OCI-M1 (cell line): ENCODE measurements around the gene CLSTN3.
"Not testable (repeated sequence)": the region's sequence is repeated elsewhere in the genome, so short reads cannot be mapped to it uniquely, and the experiment has no call there.

ENCODE experiments used
- DNase-seq: peaks from one replicate; lab custom pipeline; 2025; lab: John Stamatoyannopoulos, UW

The CLSTN3 gene

DNA sequence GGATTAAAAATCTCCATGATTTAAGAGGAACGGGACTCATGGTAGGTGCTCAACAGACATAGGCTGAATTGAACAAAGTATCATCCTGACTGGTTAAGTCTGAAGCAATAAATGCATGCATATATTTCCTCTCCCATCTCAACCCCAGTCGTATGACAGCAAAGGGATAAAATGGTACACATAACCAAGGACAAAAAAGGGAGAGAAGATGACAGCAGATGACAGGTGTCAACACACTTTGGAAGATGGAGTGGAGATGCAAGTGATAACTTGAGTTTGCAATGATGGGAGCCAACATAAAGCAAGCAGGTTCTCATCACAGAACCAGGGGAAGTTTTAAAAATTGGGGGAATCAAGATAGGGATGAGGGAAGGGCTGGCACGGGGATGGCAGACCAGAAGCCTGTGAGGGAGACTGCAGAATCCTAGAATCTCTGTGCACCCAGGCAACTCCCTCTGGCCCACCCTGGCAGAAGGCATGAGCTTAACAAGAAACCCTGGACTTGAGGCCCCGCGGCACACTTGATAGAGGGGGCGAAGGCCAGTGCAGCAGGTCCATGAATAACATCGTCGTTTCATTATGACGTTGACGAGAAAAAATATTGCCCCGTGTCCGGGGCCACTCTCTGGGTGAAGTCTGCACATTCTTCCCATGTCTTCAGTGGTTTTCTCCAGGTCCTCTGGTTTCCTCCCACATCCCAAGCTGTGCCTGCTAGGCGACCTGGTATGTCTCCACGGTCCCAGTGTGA lies 26.2 kb upstream of the CLSTN3 start:
- DNase-seq, result no peak

DNA sequence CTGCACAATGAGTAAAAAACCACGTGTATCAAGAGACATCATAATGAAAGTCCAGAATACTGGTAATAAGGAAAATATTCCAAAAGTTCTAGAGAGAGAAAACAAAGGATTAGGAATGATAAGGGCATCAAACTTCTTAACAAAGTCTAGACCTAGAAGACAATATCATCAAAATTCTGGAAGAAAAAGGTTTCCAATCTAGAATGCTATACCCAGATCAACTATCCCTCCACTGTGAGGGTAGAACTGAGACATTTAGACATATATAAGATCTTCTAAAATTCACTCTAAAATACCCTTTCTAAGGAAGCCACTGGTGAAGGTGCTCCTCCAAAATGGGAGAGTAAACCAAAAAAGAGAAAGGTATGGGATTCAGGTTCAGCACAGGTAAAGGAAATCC lies 24.1 kb upstream of the CLSTN3 start:
- DNase-seq, result no peak

DNA sequence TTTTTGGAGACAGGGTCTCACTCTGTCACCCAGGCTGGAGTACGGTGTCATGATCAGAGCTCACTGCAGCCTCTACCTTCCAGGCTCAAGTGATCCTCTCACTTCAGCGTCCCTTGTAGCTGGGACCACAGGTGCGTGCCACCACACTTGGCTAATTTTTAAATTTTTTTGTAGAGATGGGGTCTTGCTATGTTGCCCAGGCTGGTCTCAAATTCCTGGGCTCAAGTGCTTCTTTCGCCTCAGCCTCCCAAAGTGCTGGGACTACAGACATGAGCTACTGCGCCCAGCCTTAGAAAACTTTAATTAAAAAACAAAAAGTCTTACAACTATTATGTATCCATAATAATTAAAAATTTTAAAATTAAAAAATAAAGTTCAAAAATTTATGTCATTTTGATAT lies 23.0 kb upstream of the CLSTN3 start:
- not testable (repeated sequence) for DNase-seq

DNA sequence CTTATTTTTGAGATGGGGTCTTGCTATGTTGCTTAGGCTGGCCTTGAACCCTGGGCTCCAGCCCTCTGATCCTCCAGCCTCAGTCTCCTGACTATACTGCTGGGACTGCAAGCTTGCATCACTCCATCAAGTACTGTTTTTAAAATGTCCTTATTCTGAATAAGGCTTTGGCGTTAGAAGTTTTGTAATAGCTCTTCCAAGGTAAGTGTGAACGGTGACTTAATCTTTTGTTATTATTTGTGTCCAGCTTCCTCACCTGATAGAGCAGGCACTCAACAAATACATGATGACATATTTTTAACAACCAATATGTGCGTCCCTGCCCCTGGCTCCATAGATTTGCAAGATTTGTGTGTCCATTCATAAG lies 22.6 kb upstream of the CLSTN3 start:
- DNase-seq, result peak; percentile 57

DNA sequence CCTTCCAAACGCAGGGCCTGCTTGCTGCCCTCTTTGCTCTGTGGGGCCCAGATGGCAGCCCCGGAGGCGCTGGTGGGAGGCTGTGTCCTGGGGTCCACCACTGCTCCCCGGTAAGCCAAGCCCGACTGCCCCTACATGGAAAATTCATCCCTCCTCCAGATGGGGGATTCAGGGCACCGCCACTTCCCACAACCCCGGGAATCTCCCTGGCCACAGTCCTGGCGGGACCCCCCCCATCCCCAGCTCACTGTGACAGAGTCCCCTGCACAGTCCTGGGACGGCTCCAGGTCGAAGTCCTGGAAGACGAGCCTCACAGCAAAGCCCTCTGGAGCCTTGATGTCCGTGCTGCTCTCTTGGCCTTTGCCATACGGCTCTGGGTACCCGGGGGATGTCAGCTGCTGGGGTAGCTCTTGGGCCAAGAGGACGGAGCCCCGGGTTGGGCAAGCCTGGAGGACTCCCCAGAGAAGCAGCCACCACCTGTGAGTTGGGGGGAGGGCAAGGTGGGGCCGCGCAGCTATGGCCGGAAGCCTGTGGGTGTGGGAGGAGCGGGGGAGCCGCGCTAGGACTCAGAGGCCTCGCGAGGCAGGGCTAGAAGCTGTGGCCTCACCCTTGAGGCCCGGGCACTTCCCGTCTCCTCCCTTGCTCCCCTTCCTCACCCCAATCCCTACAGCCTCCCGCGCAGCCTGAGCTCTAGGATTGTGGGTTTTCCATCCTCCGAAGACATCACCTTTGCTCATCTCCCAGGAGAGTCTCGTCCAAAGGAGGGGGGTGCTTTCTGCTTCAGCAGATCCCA lies 22.0 kb upstream of the CLSTN3 start:
- peak; percentile 85 for DNase-seq

DNA sequence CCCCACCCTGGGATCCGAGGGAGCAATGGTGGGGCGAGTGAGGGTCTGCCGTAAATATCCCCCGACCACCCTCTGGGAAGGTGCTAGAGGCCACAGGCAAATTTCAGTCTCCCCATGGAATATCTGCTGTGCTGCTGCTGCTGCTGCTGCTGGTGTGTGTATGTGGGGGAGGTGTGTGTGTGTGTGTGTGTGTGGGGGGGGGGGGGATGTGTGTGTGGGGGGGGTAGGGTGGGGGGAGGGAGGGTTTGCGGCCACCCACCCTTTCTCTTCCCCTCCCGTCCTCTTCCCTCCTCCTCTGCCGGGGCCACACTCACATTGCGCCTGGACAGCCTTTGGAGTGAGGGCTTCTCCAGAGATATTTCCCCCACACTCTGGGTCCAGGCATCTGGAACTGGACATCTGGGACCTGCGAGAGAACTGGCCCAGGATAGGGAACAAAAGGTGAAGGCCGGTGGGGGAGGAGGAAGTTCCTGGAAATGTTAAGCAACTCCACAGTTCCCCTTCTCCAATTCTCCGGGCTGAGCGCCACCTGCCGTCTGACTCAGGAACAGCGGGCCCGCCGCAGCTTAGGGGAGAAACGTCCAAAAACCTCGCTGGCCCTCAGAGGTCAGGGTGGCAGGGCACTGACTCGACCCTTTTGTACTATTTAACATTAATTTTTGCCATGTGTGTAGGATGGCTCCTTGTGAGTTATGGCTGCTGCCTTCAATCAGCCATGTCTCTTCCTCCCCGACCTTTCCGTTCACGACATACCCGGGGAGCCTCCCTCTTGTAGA lies 21.2 kb upstream of the CLSTN3 start, which contains the start of gene C1RL:
C1RL (minus strand) TSS at position 419 of the 776 bp plus-strand sequence; CDS start at position 385, 34 bp downstream.
- peak; percentile 96 for DNase-seq

DNA sequence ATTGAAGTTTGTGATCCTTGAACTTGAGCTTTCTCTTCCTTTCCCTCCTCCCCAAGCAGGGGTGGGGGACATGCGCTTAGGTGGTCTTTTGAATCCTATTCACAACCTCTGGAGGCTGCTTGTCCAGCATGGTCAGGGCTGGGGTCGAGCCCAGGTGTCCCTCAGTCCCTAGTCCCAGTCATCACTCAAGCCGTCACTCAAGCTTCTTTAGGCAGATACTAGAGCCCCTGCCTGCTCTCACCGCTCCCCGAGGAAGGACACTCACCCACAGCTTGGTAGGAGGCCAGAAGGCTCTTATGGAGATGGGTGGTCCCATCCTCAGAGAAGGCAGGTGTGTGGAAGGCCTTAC lies 20.6 kb upstream of the CLSTN3 start:
- no peak for DNase-seq

DNA sequence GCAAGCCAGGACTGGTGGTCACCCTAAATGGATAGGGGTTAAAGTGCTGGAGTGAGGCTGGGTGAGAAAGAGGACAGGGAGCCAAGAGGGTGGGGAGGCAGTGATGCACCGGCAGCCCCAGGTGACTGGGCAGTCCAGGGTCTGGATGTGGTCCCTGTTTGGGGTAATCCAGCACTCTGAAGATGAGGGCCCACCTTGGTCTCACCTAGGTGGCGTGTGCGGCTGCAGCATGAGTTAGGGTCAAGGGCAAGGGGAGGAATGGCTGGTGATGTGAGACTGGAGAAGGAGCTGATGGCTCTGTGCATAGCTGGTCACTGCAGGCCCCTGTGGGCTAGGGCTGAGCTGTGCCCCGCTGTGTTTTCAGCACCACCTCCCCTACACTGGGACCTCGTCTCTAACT lies 19.5 kb upstream of the CLSTN3 start:
- no peak for DNase-seq

DNA sequence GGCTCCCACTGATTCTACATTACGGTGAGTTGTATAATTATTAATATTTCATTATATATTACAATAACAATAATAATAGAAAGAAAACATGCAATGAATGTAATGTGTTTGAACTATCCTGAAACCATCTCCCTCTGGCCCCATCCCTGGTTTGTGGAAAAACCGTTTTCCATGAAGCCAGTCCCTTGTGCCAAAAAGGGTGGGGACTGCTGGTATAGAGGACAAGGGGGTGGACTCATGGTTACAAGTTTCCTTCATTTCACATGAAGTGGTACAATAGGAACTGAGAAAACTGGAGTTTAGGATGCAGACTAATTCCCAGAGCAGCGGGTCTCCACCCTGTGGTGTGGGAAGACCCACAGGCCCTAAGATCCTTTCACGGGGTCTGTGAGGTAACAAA lies 18.1 kb upstream of the CLSTN3 start:
- no peak for DNase-seq

DNA sequence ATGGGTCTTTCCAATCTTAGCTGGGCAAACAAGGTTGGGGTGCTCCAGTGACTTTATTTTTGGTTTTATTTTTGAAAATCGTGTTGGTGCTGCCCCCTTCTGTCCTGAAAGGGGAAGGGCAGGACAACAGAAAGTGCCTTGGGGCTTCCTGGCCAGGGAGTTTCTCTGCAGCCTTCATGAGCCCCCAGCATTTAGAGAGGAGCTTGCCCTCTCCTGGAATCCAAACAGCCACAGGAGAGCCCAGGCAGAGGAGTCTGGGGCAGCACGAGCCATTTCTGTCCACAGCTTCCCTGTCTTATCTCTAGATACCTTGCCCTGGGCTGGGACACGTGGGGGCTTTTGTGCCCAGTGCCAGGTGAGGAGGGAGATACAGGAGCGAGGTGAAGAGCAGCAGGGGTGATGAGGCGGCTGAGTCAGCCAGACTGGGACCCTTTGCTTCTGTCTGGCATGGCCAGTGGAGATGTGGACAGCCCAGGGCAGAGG lies 16.7 kb upstream of the CLSTN3 start:
- peak; percentile 72 for DNase-seq

DNA sequence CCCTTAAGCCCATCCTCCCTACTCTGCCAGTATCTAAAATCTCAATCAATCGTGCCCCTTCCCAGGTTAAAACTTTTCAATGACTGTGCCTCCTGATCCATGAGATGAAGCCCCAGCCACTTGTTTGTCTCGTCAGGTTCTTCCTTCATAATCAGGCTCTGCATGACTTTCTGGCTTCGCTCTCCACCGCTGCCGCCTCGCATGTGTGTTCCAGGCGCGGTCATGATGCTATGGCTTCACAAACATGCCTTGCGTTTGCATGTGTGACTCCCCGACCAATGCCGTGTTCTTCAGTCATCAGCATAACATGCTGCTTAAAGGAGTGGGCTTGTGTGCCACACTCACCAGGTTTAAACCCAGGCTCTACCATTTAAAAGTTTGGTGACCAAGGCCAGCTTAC lies 16.2 kb upstream of the CLSTN3 start:
- DNase-seq, result no peak

DNA sequence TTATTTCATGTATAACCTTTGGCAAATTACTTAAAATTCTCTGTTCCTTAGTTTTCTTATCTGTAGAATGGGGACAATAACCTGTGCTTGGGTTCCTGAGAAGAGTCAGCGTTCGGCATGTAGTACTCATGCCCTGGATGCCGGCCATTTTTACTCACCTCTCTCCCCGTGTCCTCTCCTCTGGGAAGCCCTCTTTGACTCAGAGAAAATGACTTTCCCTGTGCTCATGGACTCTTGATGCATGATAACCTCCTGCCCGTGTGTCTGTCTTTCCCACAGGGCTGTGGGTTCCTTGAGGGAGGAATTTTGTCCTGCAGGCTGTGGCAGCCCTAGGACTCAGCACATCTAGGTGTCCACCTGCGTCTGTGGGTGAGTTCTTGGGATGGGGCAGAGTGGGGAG lies 15.3 kb upstream of the CLSTN3 start:
- no peak for DNase-seq

DNA sequence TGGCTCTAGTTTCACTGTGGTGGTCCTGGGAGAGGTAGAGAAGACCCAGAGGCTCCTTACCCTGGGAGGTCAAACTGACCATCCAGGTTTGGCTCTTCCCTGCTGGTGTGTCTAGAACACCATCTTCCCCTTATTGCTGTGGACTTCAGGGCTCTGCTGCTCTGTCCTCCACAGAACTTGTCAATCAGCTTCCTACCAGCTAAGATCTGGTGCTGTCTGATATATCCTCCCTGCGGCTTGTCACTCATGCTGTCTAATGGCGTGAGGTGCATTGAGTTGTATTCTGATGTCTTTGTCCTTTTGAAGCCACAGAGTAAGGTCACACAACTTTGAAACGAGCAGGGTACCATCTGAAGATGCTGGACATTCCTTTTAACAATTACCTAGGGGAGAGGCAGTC lies 14.0 kb upstream of the CLSTN3 start:
- no peak for DNase-seq

DNA sequence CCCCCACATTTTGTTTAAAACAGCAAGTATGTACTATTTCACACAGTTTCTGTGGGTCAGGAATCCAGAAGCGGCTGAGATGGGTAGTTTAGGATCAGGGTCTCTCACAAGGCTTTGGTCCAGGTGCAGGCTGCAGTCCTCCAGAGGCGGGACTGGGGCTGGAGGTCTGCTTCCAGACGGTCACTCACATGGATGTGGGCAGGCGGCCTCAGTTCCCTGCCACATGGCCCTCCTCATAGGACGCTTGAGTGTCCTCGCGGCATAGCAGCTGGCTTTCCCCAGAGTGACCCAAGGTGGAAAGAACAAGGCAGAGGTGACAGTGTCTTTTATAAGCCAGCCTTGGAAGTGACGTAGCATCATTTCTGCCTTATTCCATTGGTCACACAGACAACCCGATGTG lies 13.3 kb upstream of the CLSTN3 start:
- DNase-seq, result no peak

DNA sequence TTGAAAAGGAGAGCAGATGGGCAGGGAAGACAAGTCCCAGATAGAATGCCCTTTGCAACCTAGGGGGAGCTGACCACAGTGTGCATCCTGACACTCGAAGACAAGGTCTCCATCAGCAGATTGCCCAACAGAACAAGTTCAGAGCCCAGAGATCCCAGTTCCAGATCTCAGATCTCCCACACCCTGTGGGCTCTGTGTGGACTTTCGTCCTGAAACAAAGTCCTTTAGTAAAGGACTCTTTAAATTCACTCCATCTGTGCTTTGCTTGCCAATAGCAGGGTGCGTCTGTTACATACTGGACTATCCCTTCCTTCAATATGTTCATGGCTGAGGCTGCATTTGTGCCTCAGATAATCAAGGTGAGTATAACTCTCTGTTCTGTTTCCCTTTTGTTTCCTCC lies 12.5 kb upstream of the CLSTN3 start:
- DNase-seq, result no peak

DNA sequence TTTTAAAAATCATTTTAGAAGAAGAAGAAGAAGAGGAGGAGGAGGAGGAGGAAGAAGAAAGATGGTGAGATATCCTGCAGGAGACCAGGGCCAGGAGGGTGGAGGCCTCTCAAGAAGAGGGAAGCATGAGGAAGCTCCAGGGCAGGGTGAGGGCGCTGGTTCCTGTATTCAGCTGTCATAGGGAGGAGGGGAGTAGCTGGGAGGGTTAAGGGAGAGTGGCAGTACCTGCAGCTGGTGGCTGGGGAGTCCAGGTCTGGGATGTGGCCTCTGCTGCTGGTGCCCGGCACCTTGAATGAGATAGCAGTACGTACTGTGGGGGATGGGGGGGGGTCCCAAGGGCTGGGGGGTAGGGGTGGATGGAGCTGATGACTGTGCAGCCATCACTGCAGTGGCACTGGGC lies 11.3 kb upstream of the CLSTN3 start:
- peak; percentile 59 for DNase-seq

DNA sequence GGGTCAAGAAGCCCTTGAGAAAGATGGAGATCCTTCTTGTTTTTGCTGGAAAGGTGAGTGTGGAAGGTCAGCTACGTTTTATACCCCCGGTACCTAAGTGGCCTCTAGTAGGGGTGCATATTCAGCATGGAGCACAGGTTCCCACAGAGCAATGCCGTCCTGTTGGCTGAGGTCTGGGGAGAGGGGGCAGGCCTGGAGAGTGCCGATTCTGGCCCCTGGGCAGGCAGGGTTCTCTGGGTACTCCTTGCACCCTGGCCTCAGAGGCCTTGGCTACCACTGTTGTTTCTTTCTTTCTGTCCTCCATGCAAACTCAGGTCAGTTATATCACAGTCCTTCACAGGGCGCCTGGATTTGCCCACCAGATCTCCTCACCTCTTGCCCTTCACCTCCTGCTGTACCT lies 10.0 kb upstream of the CLSTN3 start:
- no peak for DNase-seq

DNA sequence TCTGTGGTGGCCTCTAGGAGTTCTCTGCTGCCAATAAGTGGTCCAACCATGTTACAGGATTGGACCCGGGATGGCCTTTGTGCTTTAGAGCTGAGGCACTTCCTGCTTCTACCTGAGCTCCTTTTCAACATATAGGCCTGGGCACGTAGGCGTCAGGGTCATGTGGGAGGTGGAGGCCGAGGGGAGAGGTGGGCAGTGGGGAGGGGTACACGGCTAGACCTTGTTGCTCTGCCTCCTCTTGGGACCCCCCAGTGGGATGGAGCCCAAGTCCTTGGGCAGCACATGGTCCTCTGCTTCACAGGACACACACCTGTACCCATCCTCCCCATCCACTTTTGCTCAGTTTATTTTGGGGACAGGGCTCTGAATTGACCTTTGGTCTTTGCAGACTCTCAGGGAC lies 8.8 kb upstream of the CLSTN3 start:
- no peak for DNase-seq

DNA sequence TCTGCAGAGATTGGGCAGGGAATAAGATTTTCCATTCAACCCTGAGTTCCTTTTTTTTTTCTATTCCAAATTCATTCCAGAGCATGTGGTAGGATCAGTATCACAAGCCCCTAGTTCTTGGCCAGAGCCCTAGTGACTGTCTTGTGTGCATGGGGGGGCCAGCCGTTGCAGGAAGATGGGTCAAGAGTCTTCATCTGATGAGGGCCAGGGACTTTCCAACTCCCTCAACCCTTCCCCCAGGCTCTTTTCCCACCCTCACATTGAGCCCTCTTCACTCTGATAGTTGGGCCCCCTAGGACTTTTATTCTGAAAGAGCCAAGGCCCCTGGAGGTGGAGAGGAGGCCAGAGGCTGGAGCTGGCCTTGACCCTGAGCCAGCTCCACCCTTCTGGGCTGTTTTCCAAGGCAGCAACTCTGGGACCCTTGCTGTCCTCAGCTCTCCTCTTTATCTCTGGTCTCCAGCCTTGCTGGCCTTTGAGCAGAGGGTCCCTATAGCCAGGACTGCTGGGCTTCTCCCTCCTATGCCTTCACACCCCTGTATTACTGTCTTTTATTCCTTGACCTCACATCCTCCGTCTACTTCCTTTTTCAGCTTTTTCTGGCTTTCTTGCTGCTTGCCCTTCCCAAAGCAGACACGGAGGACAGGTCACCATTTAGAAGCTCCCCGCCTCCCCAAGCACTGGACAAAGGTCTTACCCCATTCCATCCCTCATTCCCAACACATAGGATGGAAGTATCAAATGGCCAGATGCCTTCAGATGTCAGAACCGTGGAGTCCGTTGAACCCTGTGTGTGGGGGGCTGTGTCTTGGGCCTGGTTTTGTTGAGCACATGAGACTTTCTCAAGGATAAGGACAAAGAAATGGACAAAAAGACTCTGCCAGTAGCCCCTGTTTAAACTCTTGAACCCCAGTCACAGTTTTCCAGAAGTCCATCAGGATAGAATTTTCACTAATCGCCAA lies 7.1 kb upstream of the CLSTN3 start:
- peak; percentile 81 for DNase-seq

DNA sequence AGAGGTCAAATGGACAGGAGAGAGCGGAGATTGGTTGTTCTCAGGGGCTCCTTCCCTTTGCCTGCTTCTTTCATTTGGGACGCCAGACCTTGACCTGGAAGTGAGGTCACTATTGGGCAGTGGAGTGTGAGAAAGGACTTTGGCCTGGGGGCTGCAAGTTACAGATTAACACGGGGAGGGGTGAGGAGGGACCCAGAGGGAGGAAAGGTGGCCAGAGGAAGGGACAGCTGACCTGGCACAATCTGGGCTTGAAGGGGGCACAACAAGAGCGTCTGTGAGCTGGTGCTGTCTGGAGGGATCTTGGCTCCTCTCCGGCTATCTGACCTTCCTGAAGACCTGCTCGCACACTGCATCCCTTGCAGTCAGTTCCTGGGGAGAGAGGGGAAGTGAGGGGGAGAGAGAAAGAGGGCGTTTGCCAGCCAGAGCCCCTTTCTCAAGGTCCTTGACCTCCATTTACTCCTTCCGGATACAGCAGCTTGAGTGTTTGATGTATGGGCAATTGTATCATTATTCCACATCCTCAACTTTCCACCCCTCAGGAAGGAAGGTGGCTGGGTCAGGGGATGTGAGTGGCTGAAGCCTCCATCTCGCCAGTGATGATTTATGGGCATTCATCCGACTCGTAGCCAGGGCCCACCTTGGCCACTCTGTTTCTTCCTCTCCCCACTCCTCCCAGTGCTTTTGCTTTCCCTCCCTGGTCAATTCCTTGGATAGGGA lies 6.2 kb upstream of the CLSTN3 start:
- no peak for DNase-seq
